ENCODE results near the gene IFI30. TPM values are rescaled to one million over a fixed set of nuclear protein-coding genes. Genes with fewer than 3 reads are reported as not detected.
A peak's percentile ranks its signal among the peaks of the same experiment; 100 is the strongest.
"Not testable (repeated sequence)": the region's sequence is repeated elsewhere in the genome, so short reads cannot be mapped to it uniquely, and the experiment has no call there.

Gene IFI30
- total RNA-seq, 1 donor = 25.0 TPM

GRCh38 chr19:18152442-18152816 is 21.2 kb upstream of the IFI30 start:
- peak; percentile 90 to 99 (median 99) for DNase-seq (ENCODE audit: low read depth in 2 of 3, low spot score in 2 of 3)

- DNase-seq (ENCODE audit: low read depth in 2 of 3, low spot score in 2 of 3) = peak; percentile 97 to 99 (median 98)
Observed at GRCh38 chr19:18152817-18153555, 20.6 kb upstream of the IFI30 start, which contains the start of gene PIK3R2. TSS of gene PIK3R2 (plus strand) at chr19:18153163. CDS start at chr19:18155880, 2,717 bp downstream.

GRCh38 chr19:18153556-18154134 is 20.0 kb upstream of the IFI30 start:
- DNase-seq (ENCODE audit: low read depth in 2 of 3, low spot score in 2 of 3) = no peak

GRCh38 chr19:18155095-18156087 is 18.2 kb upstream of the IFI30 start:
- DNase-seq (ENCODE audit: low read depth in 2 of 3, low spot score in 2 of 3) = no peak

- no peak for DNase-seq (ENCODE audit: low read depth in 2 of 3, low spot score in 2 of 3)
Observed at GRCh38 chr19:18156268-18156667, 17.3 kb upstream of the IFI30 start.

GRCh38 chr19:18156841-18157464 is 16.7 kb upstream of the IFI30 start:
- peak in 2 of 3 donors; percentile 89 to 94 for DNase-seq (ENCODE audit: low read depth in 2 of 3, low spot score in 2 of 3)

- DNase-seq (ENCODE audit: low read depth in 2 of 3, low spot score in 2 of 3) = peak in 1 of 3 donors; percentile 36
Observed at GRCh38 chr19:18157465-18158063, 16.0 kb upstream of the IFI30 start.

- DNase-seq (ENCODE audit: low read depth in 2 of 3, low spot score in 2 of 3) = no peak
Observed at GRCh38 chr19:18158467-18158866, 15.1 kb upstream of the IFI30 start.

GRCh38 chr19:18159059-18159616 is 14.5 kb upstream of the IFI30 start:
- not testable (repeated sequence) for DNase-seq (ENCODE audit: low read depth in 2 of 3, low spot score in 2 of 3)

GRCh38 chr19:18159810-18160209 is 13.8 kb upstream of the IFI30 start:
- no peak for DNase-seq (ENCODE audit: low read depth in 2 of 3, low spot score in 2 of 3)

GRCh38 chr19:18160493-18160970 is 13.1 kb upstream of the IFI30 start:
- DNase-seq (ENCODE audit: low read depth in 2 of 3, low spot score in 2 of 3) = no peak

- peak; percentile 71 to 79 (median 75) for DNase-seq (ENCODE audit: low read depth in 2 of 3, low spot score in 2 of 3)
Observed at GRCh38 chr19:18160971-18161635, 12.5 kb upstream of the IFI30 start.

GRCh38 chr19:18161636-18162002 is 12.0 kb upstream of the IFI30 start:
- no peak for DNase-seq (ENCODE audit: low read depth in 2 of 3, low spot score in 2 of 3)

GRCh38 chr19:18164072-18164471 is 9.5 kb upstream of the IFI30 start:
- no peak for DNase-seq (ENCODE audit: low read depth in 2 of 3, low spot score in 2 of 3)

- DNase-seq (ENCODE audit: low read depth in 2 of 3, low spot score in 2 of 3) = no peak
Observed at GRCh38 chr19:18165794-18166544, 7.6 kb upstream of the IFI30 start.

GRCh38 chr19:18167011-18167410 is 6.6 kb upstream of the IFI30 start:
- DNase-seq (ENCODE audit: low read depth in 2 of 3, low spot score in 2 of 3) = no peak

- peak in 2 of 3 donors; percentile 61 to 73 for DNase-seq (ENCODE audit: low read depth in 2 of 3, low spot score in 2 of 3)
Observed at GRCh38 chr19:18167975-18168645, 5.5 kb upstream of the IFI30 start.
